NCI-H446 treated with DMSO at 0.1 percent for 48 hours (cell line): ENCODE measurements around the gene FOSB.

Experiments used
- DNase-seq: peaks from one replicate; lab custom pipeline; 2025; lab: John Stamatoyannopoulos, UW

The FOSB gene

DNA sequence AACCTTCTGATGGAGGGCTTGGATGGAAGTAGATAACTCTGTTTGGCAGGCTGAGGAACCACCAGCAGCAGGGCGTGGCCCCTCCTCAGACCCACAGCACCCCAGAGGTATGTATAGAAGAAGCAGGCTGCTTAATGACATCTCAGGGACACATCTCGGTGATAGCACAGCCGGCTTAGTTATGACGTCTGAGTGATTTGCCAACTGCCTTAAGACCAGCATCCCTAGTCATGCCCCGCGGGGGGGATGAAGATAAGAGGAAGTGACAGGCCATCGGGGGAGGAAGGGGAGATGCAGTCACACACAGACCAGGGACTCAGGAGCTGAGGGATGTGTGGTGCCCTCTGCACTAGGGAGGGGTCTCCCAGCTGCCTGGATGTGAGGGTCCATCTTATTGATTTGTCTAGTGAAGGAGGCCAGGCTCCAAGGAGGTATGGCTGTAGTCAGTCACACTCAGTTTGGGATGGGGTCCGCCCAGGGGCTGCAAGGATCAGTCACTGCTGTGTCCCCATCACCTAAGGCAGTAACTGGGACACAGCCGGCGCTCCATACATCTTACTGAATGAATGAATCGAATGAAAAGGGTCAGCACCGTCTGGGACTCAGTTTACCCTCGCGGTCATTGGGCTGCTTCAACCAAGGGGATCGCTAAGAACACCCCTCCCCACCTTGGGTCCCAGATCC is 24.9 kb upstream of the FOSB start:
- DNase-seq = no peak

DNA sequence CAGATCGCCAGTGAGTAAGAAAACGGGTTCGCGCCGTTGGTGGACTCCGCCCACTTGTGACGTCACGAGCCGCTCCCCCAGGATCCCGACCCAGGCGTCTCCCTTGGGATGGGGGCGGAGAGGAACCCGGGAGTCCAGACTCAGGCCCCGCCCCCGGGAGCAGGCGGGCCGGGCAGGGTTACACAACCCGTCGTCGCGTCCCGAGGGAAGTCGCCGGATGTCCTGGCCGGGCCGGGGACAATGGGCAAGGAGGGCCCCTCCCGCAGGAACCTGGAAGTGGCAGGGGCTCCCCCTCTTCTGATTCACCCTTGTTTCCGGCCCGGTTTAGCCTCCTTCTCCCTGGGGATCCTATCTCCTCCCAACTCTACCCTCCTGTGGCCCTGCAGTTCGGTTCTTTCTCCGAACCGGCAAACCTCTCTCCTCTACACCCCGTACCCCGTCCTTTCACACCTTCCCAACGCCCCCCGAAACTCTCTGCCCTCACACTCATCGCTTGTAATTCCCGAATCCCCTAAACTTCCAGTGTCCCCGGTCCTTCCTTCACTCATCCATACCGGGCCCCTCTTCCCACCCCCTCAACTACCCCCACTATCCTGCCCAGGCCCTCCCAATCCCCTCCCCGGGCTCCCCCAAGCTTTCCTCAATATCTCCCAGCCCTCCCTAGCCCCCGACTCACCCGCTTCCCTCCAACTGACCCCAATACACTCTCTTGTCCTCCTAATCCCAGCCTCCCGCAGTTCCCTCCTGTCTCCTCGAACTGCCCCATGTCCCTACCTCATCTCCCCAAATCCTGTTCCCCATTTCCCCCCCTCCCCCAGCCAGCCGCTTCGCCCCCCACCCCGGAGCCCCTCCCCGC is 24.1 kb upstream of the FOSB start:
- peak; percentile 14 for DNase-seq

DNA sequence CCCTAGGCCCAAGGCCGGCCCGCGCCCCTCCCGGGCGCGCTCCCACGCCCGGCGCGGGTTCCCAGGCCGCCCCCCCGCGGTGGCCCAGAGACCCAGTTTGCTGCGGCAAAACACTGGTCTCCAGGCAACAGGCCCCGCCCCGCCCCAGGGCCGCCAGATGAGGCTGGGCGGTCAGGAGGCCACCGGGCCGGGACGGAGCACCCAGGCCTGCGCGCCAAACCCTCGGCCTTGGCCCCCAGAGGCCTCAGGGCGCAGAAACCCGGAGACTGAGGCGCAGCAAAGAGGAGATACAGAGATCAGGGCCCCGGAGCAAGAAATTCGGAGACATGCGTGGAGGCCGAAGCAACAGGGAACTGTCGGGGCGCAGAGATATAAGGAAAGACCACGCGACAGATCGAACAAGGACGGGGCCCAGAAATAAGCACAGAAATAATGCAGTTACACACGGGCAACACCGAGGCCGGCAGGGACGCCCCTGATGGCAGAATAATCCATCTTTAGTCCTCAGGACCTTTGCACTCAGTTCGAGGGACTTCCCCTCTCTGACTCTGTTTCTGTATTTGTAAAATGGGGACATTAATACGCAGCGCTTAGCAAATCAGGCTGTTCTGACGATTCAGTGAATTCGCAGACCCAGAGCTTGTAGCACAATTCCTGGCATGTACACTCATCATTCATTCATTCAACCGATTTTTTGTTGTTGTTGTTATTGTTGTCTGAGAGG is 23.3 kb upstream of the FOSB start:
- DNase-seq = no peak

DNA sequence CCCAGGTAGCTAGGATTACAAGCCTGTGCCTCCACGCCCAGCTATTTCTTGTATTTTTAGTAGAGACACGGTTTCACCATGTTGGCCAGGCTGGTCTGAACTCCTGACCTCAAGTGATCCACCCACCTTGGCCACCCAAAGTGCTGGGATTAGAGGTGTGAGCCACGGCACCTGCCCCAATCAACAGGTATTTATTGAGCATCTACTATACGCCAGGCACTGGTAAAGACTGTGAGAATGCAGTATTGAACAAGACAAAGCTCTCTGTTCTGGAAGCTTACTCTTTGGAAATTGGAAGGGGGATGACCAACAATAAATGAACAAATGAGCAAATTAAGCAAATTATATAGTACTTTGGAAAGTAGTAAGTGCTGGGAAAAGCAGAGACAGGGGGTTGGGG is 22.7 kb upstream of the FOSB start:
- DNase-seq = no peak

DNA sequence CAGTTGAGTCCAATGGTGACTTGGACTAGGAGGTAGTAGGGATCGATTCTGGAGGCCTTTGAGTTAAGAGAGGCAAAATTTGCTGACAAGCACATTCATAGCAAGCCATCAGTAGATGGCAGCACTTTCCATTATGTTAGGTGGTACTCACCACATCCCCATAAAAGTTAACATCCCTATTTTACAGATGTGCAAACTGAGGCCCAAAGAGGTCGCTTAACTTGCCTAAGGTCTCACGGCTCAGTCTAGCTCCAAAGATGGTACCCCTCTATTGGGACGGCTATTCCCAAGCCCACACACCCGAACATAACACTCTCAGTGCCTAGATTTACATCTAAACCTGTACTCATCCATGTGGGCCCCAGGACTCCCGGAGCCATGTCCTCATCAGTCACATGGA is 21.5 kb upstream of the FOSB start:
- DNase-seq = no peak

DNA sequence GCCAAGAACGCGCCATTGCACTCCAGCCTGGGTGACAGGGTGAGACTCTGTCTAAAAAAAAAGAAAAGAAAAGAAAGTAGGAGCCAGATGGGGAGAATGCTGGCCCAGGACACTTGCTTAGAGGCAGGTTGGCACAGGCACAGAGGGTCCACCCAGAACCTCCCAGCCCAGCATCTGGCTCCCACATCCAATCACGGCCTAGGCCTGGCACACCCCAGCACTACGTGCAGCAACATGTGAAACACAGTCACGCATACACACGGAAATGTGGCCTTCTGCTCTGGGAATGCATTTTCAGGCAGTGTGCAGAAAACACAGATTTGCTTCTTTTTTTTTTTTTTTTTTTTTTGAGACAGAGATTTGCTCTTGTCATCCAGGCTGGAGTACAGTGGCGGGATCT is 20.9 kb upstream of the FOSB start:
- DNase-seq = peak; percentile 38

DNA sequence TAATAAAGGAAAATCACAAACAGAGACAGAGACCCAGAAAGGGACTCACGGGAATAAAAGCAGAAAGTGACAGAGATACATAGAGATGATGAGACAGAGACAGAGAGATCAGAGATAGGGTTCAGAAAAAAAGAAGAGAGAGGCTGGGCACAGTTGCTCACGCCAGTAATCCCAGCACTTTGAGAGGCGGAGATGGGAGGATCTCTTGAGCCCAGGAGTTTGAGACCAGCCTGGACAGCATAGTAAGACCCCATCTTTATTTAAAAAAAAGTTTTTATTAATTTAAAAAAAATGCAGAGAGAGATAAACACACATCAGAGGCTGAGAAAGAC is 19.4 kb upstream of the FOSB start:
- no peak for DNase-seq

DNA sequence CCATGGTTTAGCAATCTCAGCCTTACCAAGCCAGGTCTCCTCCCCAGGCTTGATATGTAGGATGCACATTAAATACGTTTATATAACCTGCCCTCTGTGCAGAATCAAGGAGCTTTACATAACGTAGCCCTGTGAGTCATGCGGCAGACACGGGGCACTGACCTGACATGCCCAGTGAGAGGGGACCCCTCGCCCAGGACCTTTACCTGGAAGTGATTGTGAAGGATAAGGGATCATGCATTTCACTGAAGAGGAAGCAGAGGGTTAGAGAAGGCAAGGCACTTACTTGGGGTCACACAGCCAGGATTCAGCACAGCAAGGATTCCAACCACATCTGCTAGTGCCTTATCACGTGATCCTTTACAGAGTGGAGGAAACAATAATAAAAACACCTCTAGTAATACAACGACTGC is 18.9 kb upstream of the FOSB start:
- DNase-seq = no peak

DNA sequence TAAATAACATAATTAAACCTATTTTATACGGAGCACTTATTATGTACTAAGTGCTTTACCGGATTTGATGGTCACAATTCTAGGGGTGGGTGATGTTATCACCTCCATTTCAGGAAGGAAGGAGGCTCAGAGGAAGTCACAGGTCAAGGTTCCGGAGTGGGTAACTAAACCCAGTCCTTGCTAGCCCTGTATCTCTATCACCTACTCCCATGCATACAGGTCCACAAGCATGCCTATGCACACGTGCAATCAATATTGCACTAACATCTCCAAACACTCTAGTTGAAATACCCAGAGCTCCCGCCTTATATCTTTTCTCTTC is 17.8 kb upstream of the FOSB start:
- DNase-seq = no peak

DNA sequence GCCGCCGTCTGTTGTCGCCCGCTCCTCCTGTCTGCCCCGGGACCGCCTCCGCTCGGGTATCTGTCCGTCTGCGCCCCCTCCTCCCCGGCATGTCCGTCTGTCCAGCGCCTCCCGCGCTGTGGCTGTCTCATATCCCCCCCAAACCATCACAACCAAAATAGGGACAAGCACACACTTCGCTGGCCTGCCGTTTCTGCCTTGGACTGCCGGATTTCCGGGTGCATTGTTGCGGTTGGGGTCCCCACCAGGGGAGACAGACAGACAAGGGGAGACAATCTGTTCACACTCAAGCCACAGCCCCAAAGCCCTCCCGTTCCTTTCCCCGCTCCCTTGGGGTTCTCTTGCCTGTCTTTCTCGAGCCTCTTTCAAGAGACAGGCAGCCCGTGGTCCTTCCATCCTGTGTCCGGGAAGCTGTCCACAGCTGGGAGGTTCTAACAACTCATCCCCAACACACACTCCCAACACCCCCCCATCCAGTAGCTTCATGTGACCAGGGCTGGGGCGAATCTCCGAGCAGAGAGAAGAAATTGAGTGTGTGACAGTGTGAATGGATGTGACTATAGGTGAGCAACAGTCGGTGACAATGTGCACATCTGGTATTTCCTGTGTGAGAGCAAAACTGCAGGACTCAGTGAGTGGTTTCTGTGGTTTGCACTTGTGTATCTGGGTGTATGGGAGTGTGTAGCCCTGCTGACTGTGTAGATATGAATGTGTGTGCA is 16.5 kb upstream of the FOSB start:
- no peak for DNase-seq

DNA sequence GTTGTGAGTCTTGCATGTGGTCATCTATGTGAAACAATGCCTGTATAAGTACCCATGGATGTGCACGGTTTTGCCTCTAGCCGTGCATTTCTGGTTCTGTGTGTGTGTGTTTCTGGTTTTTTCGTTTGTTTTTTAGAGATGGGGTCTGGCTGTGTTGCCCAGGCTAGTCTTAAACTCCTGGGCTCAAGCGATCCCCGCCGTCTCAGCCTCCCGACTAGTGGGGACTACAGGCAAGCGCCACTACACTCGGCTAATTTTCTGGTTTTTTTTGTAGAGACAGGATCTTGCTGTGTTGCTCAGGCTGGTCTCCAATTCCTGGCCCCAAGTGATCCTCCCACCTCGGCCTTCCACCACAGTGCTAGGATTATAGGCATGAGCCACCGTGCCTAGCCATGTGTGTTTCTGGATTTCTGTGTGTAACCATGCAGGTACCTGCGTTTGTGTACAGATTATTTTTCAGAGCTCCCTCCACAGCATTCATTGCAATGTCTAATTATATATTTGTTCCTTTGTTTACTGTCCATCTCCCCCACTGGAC is 15.9 kb upstream of the FOSB start:
- no peak for DNase-seq

DNA sequence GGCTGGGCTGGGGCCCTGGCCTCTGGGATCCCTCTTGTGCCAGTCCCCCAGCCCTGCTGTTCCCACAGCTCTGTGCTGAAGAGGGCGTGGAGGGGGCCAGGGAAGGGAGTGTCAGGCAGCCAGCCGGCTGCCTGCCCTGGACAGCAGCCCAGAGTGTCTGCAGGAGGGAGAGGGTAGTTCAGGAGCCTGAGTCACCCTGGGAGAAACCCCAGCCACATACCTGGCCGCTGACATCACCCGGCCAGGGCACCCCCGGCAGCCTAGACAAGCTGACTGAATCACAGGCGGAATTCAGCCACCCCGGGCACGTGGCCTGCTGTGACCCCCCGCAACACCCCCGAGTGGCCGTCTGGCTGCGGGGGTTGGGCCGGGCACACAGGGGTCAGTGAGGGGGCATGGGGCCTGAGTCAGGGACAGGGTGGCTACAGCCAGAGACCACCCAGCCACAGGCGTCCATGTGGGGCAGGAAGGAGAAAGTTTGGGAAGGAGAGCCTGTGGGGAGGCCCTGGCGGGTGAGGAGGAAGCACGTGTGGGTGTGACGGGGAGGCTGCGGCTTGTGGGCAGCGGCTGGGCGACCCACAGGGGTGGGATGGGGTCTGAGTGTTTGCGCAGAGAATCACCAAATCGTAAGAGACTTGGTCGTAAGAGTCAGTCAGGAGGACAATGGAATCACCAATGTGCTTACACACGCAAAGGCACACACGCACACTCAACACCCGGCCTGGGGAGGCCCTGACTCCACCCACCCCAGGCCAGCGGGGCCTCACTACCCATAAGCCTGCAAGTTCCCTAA is 11.9 kb upstream of the FOSB start:
- peak; percentile 82 for DNase-seq

DNA sequence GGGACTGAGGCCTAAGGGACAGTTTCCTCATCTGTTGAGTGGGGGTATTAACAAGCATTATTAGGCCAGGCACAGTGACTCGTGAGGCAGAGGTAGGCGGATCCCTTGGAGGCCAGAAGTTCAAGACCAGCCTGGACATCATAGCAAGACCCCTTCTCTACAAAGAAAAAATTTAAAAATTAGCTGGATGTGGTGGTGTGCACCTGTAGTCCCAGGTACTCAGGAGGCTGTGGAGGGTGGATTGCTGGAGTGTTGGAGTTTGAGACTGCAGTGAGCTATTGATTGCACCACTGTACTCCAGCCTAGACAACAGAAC is 11.3 kb upstream of the FOSB start:
- DNase-seq = no peak

DNA sequence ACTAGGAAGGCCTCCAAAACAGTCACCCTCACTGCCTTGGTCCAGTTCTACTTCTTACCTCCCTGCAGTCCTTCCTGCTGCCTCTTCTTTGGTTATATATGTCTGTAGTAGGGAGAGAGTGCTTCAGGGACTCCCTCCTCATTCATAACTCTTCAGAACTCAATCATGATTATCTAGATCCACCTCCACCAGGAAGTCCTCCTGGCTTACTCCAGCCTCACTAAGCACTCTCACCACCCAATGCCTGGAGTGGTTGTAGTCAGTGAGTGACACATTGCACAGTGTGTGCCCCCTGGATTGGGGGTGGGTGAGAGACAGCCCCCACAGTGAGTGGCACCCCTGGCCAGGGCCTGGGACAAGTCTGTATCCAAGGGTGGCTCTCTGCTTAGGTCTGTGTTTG is 10.0 kb upstream of the FOSB start:
- no peak for DNase-seq

DNA sequence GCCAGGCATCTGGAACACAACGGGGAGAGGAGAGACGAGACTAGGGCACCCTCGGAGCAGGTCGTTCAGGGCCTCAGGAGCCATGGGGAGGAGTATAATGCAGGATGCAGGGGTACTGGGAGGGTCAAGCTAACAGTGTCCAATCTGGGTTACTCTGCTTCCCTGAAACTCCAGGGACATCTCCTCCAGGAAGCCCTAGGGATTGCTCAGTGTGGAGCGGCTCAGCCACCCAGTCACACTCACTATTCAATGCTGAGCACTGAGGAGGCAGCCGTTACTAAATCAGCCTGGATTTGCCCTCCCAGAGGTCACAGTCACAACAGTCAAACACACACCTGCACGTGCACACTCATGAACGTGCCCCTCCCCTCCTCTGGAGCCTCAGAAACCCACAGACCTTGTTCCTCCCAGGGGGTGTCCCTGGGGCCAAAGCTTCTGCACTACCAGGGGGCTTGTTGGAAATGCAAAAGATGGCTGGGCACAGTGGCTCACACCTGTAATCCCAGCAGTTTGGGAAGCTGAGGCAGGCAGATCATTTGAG is 6.9 kb upstream of the FOSB start:
- no peak for DNase-seq

DNA sequence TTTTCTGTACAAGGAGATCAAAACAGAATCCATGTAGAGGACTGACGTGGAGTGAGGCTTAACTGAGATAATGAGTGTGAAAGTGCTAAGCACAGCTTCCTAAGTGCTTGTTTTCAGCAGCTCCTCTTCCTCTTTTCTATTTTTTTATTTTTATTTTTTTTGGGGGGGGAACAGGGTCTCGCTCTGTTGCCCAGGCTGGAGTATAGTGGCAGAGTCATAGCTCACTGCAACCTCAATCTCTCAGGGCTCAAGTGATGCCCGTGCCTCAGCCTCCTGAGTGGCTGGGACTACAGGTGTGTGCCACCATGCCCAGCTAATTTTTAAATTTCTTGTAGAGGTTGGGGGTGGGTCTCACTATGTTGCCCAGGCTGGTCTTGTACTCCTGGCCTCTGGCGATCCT is 5.6 kb upstream of the FOSB start:
- DNase-seq = no peak

DNA sequence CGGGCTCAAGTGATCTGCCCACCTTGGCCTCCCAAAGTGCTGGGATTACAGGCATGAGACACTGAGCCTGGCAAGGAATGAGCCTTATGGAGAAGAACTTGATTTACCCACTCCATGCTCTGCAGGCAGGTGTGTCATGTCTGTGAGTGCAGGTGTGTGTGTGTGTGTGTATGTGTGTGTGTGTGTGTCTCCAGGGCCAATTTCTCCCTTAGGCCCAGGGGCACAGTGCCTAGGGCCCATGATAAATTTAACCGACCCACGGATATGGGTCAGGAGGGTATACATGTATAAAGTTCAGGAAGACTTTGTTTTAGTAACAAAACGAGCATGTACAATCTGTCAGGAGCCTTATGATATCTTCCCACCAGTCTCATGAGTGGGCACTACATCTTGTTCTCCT is 4.6 kb upstream of the FOSB start:
- no peak for DNase-seq

DNA sequence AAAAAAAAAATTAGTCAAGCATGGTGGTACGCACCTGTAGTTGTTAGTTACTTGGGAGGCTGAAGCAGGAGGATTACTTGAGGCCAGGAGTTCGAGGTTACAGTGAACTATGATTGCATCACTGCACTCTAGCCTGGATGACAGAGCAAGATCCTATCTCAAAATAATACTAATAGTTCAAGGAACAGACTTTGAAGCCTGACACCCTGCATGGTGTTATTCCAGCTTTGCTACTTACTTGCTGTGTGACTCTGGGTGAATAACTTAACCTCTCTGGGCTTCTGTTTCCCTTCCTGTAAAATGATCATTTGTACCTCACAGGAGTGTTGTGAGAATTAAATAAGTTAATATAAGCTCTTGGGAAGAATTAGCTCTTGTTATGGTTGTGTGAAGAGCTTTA is 3.5 kb upstream of the FOSB start:
- DNase-seq = no peak

DNA sequence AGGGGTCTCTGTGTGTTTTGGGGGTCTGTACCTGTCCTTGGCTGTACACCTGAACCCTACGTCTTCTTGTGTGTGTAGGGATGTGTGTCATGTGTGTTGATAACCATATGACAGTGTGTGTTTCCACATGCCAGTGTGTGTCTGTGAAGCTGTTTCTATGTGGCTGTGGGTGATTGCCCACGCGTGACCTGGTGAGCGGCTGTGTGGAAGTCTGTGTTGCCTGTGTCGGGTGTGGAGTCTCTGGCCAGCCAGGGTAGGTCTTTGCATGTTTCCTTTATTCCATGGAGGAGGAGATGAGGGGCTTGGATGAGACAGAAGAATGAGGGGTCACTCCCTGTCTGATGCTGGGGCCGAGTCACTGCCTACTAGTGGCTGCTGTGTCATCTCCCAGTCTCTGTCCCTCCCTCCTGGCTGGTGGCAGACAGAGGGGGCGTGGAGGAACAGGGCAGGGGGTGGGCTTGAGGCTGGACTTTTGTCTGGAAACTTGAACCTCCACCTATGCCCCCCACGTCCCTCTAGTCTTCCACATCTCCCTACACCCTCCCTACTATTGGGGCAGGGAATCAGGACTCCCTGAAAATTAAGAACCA is 2.8 kb upstream of the FOSB start:
- no peak for DNase-seq

DNA sequence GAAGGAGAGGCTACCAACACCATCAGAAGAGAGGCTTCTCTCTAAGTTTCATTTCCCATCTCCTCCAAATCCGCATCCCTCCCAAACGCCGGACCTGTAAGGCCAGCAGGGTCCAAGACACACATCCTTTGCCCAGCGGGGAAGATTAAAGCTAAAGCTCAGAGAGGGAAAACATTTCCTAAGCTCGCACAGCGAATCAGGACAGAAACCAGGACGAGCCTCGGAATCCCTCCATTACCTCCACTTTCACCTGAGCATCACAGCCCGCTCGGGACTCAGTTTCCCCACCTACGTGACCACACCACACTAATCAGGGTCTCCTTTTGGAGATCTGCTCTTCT is 711 bp upstream of the FOSB start:
- no peak for DNase-seq

DNA sequence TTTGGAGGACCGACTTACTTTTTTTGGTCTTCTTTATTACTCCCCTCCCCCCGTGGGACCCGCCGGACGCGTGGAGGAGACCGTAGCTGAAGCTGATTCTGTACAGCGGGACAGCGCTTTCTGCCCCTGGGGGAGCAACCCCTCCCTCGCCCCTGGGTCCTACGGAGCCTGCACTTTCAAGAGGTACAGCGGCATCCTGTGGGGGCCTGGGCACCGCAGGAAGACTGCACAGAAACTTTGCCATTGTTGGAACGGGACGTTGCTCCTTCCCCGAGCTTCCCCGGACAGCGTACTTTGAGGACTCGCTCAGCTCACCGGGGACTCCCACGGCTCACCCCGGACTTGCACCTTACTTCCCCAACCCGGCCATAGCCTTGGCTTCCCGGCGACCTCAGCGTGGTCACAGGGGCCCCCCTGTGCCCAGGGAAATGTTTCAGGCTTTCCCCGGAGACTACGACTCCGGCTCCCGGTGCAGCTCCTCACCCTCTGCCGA is 409 bp downstream of the FOSB start:
- DNase-seq = no peak
